Right lobe of liver (tissue), 4 donors: ENCODE measurements around the gene DAP.

Experiments used
- POLR2A ChIP-seq: fragments of 450-650 bp; IDR thresholded peaks from one replicate; pipeline ENCODE4 v1.6.1; 2017; ENCODE audit warnings: antibody characterized with exemption, mild to moderate bottlenecking
- TF ChIP-seq, protein P1 (sequence below), 4 donors: fragments of 200-600 bp in 3 of 4; fragments of 450-650 bp in 1 of 4; IDR thresholded peaks; one replicate each; pipeline versions ENCODE4 v1.5.1 to v1.8.0; 2016 to 2022; ENCODE audit warnings: antibody characterized with exemption in 4 of 4, mild to moderate bottlenecking in 2 of 4
- donor health status: DM: no; HTN: no; CAD: no.
- donor health status: DM: no; HTN: no; CAD: no.
- donor health status: DM: no; HTN: yes; CAD: no.

DNA sequence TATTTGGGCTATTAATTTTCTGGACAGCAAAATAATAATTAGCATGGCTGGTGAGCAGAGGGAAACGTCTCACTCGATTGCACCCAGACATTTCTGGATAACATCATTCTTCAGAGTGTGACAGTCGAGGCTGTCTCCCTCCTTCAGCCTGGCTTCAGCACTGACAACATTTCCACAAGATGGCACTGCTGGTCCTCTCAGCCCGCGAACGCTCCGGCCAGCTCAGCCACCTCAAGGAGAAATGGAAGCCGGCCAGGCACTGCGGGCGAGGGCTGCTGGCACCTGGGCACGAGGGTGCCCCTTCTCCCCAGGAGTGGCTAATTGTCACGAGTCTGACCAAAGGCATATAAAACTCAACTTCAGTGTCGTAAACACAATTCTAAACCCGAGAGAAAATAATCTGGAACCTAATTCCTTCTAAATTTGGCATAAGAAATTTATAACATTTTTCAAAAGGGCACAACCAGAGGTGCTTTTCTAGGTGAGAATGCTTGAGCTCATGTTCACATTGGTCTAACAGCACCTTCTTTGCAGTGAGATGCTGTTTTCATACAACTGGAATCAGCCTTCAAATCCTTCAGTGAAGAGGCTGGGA is 65.9 kb downstream of the DAP start:
- TF ChIP-seq, protein P1, sequence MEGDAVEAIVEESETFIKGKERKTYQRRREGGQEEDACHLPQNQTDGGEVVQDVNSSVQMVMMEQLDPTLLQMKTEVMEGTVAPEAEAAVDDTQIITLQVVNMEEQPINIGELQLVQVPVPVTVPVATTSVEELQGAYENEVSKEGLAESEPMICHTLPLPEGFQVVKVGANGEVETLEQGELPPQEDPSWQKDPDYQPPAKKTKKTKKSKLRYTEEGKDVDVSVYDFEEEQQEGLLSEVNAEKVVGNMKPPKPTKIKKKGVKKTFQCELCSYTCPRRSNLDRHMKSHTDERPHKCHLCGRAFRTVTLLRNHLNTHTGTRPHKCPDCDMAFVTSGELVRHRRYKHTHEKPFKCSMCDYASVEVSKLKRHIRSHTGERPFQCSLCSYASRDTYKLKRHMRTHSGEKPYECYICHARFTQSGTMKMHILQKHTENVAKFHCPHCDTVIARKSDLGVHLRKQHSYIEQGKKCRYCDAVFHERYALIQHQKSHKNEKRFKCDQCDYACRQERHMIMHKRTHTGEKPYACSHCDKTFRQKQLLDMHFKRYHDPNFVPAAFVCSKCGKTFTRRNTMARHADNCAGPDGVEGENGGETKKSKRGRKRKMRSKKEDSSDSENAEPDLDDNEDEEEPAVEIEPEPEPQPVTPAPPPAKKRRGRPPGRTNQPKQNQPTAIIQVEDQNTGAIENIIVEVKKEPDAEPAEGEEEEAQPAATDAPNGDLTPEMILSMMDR (IDR thresholded peaks at IDR 0.05), result peak; percentile 63 to 91 (median 87)
- TF ChIP-seq POLR2A, result no peak
